ENCODE measurements around the gene ZDHHC3. TPM values are rescaled to one million over a fixed set of nuclear protein-coding genes. Genes with fewer than 3 reads are reported as not detected.
A peak's percentile ranks its signal among the peaks of the same experiment; 100 is the strongest.
"Not testable (repeated sequence)": the region's sequence is repeated elsewhere in the genome, so short reads cannot be mapped to it uniquely, and the experiment has no call there.

ZDHHC3 gene
- total and polyA plus RNA-seq, 2 donors (not counting 1 experiment from before 2014, with no cell fraction given), result 37.2 to 52.6 TPM

GRCh38 chr3:44988073-44988472 lies 12.1 kb upstream of the ZDHHC3 start:
- no peak overlapping the region for H3K4me3 Mint-ChIP-seq
- intact Hi-C loops (cut with micrococcal nuclease), result no loop called here
- peaks cover 12% of the 10 kb centered on the region for H3K4me1 Mint-ChIP-seq
- no peak for DNase-seq
- Histone ChIP-seq H3K79me2 (ENCODE audit: control insufficient read depth, insufficient read depth, low read length) (peaks cover 31% of the 10 kb centered on the region), H2AFZ (ENCODE audit: insufficient read depth, low read depth, low read length, poor library complexity, severe bottlenecking) (no peak overlapping the region), H3K27me3 (replicated peaks in 1 of 4; ENCODE audit: control extremely low read depth in 1 of 4, control insufficient read depth in 3 of 4, insufficient read depth in 4 of 4, low read length in 3 of 4) (no peaks in the 10 kb centered on the region), H3K4me2 (replicated peaks; ENCODE audit: low read depth, low read length, poor library complexity, severe bottlenecking) (no peak overlapping the region), H3K4me3 (ENCODE audit: control extremely low read depth in 1 of 5, extremely low read depth in 1 of 5, insufficient read depth in 1 of 5, low read depth in 2 of 5, low read length in 4 of 5) (no peak overlapping the region), H3K9me3 (ENCODE audit: control extremely low read depth in 1 of 3, control insufficient read depth in 2 of 3, insufficient read depth in 1 of 3, low read length in 2 of 3) (no peaks in the 10 kb centered on the region), H3K36me3 (replicated peaks in 1 of 2; ENCODE audit: control extremely low read depth in 1 of 2, control insufficient read depth in 1 of 2, extremely low read depth in 1 of 2, insufficient read depth in 2 of 2, low read length in 1 of 2) (peaks cover 0 to 25% of the 10 kb centered on the region in 2 experiments), H3K9ac (ENCODE audit: low read length) (no peak overlapping the region), H3K27ac (ENCODE audit: low read length in 2 of 2) (no peak overlapping the region), H3K4me1 (ENCODE audit: control insufficient read depth in 2 of 2, insufficient read depth in 2 of 2, low read length in 2 of 2) (peaks cover 15% of the 10 kb centered on the region in 2 donors), H4K20me1 (ENCODE audit: control insufficient read depth, insufficient read depth, low read length, poor library complexity, severe bottlenecking) (peaks cover 52% of the 10 kb centered on the region)
- H3K9me3 Mint-ChIP-seq (ENCODE audit: insufficient read depth), result no peaks in the 10 kb centered on the region
- H3K27ac Mint-ChIP-seq, result no peak overlapping the region
- ChIA-PET CTCF (interaction anchor here (0.6 to 1.4 kb wide), 4 partner anchors 9 to 650 kb away, joined by 3 to 4 read pairs (median 3); no protein-coding TSS in a partner anchor), POLR2A (no interaction called here)
- WGBS (ENCODE audit: insufficient coverage), result no CpG with 5 or more reads among the region's 2 CpGs
- no peak for ATAC-seq (ENCODE audit: low read depth)
- TF ChIP-seq CTCF (IDR thresholded peaks at IDR 0.05) (peak; percentile 64), EZH2 (IDR thresholded peaks at IDR 0.05; ENCODE audit: borderline replicate concordance, insufficient read depth, low read depth, low read length, poor library complexity, severe bottlenecking) (no peak)
- H3K27me3 Mint-ChIP-seq, result no peaks in the 10 kb centered on the region

DNA sequence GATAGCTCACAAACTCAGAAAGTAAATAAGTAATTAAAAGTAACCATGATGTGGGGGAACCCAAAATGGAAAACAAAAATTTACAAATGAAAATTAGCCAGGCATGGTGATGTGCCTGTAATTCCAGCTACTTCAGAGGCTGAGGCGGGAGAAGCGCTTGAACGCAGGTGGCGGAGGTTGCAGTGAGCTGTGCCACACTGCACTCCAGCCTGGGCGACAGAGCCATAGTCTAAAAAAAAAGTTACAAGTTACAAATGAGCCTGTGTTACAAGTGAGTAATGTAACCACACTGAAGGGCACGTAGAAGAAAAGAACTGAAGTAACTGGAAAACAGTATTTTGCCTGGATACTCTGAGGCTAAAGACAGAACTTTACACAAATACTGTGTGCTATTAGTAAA lies 11.4 kb upstream of the ZDHHC3 start:
- Histone ChIP-seq H3K9me3 (ENCODE audit: control extremely low read depth in 1 of 3, control insufficient read depth in 2 of 3, insufficient read depth in 1 of 3, low read length in 2 of 3) (no peaks in the 10 kb centered on the region), H3K36me3 (replicated peaks in 1 of 2; ENCODE audit: control extremely low read depth in 1 of 2, control insufficient read depth in 1 of 2, extremely low read depth in 1 of 2, insufficient read depth in 2 of 2, low read length in 1 of 2) (peaks cover 0 to 28% of the 10 kb centered on the region in 2 experiments), H3K4me1 (ENCODE audit: control insufficient read depth in 2 of 2, insufficient read depth in 2 of 2, low read length in 2 of 2) (peaks cover 18 to 22% of the 10 kb centered on the region in 2 donors), H3K4me2 (replicated peaks; ENCODE audit: low read depth, low read length, poor library complexity, severe bottlenecking) (no peak overlapping the region), H3K4me3 (ENCODE audit: control extremely low read depth in 1 of 5, extremely low read depth in 1 of 5, insufficient read depth in 1 of 5, low read depth in 2 of 5, low read length in 4 of 5) (no peak overlapping the region), H3K27me3 (replicated peaks in 1 of 4; ENCODE audit: control extremely low read depth in 1 of 4, control insufficient read depth in 3 of 4, insufficient read depth in 4 of 4, low read length in 3 of 4) (no peaks in the 10 kb centered on the region), H4K20me1 (ENCODE audit: control insufficient read depth, insufficient read depth, low read length, poor library complexity, severe bottlenecking) (peaks cover 50% of the 10 kb centered on the region), H3K79me2 (ENCODE audit: control insufficient read depth, insufficient read depth, low read length) (peaks cover 38% of the 10 kb centered on the region), H3K27ac (ENCODE audit: low read length in 2 of 2) (no peak overlapping the region), H3K9ac (ENCODE audit: low read length) (no peak overlapping the region), H2AFZ (ENCODE audit: insufficient read depth, low read depth, low read length, poor library complexity, severe bottlenecking) (no peak overlapping the region)
- H3K27ac Mint-ChIP-seq, result no peak overlapping the region
- peaks cover 19% of the 10 kb centered on the region for H3K4me1 Mint-ChIP-seq
- WGBS (ENCODE audit: insufficient coverage), result 89% methylated on average over 5 of the region's 6 CpGs
- POLR2A ChIA-PET, result no interaction called here
- CTCF ChIA-PET, result interaction anchor here (0.6 to 1.6 kb wide), 5 partner anchors 8 to 649 kb away, joined by 3 to 8 read pairs (median 3); partner anchors contain the start of genes EXOSC7 and ZDHHC3
- ATAC-seq (ENCODE audit: low read depth) (no peak), DNase-seq (no peak)
- no peaks in the 10 kb centered on the region for H3K27me3 Mint-ChIP-seq
- no peaks in the 10 kb centered on the region for H3K9me3 Mint-ChIP-seq (ENCODE audit: insufficient read depth)
- H3K4me3 Mint-ChIP-seq, result no peak overlapping the region
- intact Hi-C loops (cut with micrococcal nuclease), result no loop called here
- TF ChIP-seq EZH2 (IDR thresholded peaks at IDR 0.05; ENCODE audit: borderline replicate concordance, insufficient read depth, low read depth, low read length, poor library complexity, severe bottlenecking) (no peak), CTCF (IDR thresholded peaks at IDR 0.05) (no peak)

- ATAC-seq (ENCODE audit: low read depth); intact Hi-C loops (cut with micrococcal nuclease); H3K4me2 ChIP-seq (replicated peaks; ENCODE audit: low read depth, low read length, poor library complexity, severe bottlenecking); DNase-seq; H2AFZ ChIP-seq (ENCODE audit: insufficient read depth, low read depth, low read length, poor library complexity, severe bottlenecking); H3K27me3 Mint-ChIP-seq; H3K4me3 Mint-ChIP-seq; H3K27ac Mint-ChIP-seq; H3K27me3 ChIP-seq (replicated peaks in 1 of 4; ENCODE audit: control extremely low read depth in 1 of 4, control insufficient read depth in 3 of 4, insufficient read depth in 4 of 4, low read length in 3 of 4); H3K9me3 Mint-ChIP-seq (ENCODE audit: insufficient read depth); H3K9ac ChIP-seq (ENCODE audit: low read length); H3K4me3 ChIP-seq (ENCODE audit: control extremely low read depth in 1 of 5, extremely low read depth in 1 of 5, insufficient read depth in 1 of 5, low read depth in 2 of 5, low read length in 4 of 5); H3K27ac ChIP-seq (ENCODE audit: low read length in 2 of 2); H3K9me3 ChIP-seq (ENCODE audit: control extremely low read depth in 1 of 3, control insufficient read depth in 2 of 3, insufficient read depth in 1 of 3, low read length in 2 of 3): not testable (repeated sequence)
- H3K4me1 Mint-ChIP-seq, result peaks cover 29% of the 10 kb centered on the region
- Histone ChIP-seq H3K4me1 (ENCODE audit: control insufficient read depth in 2 of 2, insufficient read depth in 2 of 2, low read length in 2 of 2) (peaks cover 28 to 32% of the 10 kb centered on the region in 2 donors), H4K20me1 (ENCODE audit: control insufficient read depth, insufficient read depth, low read length, poor library complexity, severe bottlenecking) (peaks cover 53% of the 10 kb centered on the region), H3K79me2 (ENCODE audit: control insufficient read depth, insufficient read depth, low read length) (peaks cover 48% of the 10 kb centered on the region), H3K36me3 (replicated peaks in 1 of 2; ENCODE audit: control extremely low read depth in 1 of 2, control insufficient read depth in 1 of 2, extremely low read depth in 1 of 2, insufficient read depth in 2 of 2, low read length in 1 of 2) (peaks cover 0 to 20% of the 10 kb centered on the region in 2 experiments)
- 98% methylated on average over 13 of the region's 14 CpGs for WGBS (ENCODE audit: insufficient coverage)
- POLR2A ChIA-PET, result interaction anchor here (2.1 kb wide), 1 partner anchor 10 kb away, joined by 4 read pairs; the partner anchor contains the start of gene EXOSC7
- CTCF ChIA-PET, result interaction anchor here (1.0 to 1.6 kb wide), 2 partner anchors 9 to 10 kb away, joined by 4 to 8 read pairs; partner anchors contain the start of genes EXOSC7 and ZDHHC3
Measured at GRCh38 chr3:44986330-44986729, 10.4 kb upstream of the ZDHHC3 start.
